B cell (primary cell): ENCODE measurements around the gene SLC12A6. TPM values are rescaled to one million over a fixed set of nuclear protein-coding genes. Genes with fewer than 3 reads are reported as not detected.

Experiments used
- ATAC-seq: fragments of 200-7000 bp; cut with Tn5 transposase; one replicate; pipeline ENCODE4 v1.10.0; 2021; ENCODE audit warnings: low read depth, mild to moderate bottlenecking, moderate number of reproducible peaks, moderate library complexity
- CTCF ChIA-PET: fragments of 350-600 bp; sonication (Branson Sonifier 250); formaldehyde crosslinking; loops from one replicate; lab custom pipeline; 2021; ENCODE audit warnings: antibody characterized with exemption, inconsistent platforms; lab: Charles Lee
- POLR2A ChIA-PET: fragments of 350-600 bp; sonication (Branson Sonifier 250); formaldehyde crosslinking; loops from one replicate; lab custom pipeline; 2021; ENCODE audit warnings: antibody characterized with exemption; lab: Charles Lee
- DNase-seq: peaks from one replicate; pipeline ENCODE4 v3.0.0; 2013
- H2AFZ ChIP-seq: 2 replicates; pipeline ENCODE4 v1.6.1; 2012; ENCODE audit warnings: mild to moderate bottlenecking, low read depth, low read length; ENCODE audit not compliant: insufficient read depth, poor library complexity, severe bottlenecking
- H3K27ac ChIP-seq, 2 donors: 1 replicate in 1 of 2; 2 replicates in 1 of 2; pipeline ENCODE4 v1.5.1; 2012 to 2013; ENCODE audit warnings: low read length in 2 of 2, mild to moderate bottlenecking in 2 of 2, moderate library complexity in 1 of 2
- H3K27me3 ChIP-seq, 4 experiments: fragments of 200-600 bp in 1 of 4; sonication (generic) in 1 of 4; replicated peaks in 1 of 4; 1 replicate in 2 of 4; 2 replicates in 2 of 4; pipeline versions ENCODE4 v1.6.1 to v1.7.0; 2013 to 2016; ENCODE audit warnings: low read length in 3 of 4, mild to moderate bottlenecking in 2 of 4, mixed read lengths in 1 of 4, moderate library complexity in 1 of 4; ENCODE audit not compliant: insufficient read depth in 4 of 4, control insufficient read depth in 3 of 4; ENCODE audit errors: control extremely low read depth in 1 of 4
- H3K36me3 ChIP-seq, 2 experiments: replicated peaks in 1 of 2; 1 replicate in 1 of 2; 2 replicates in 1 of 2; pipeline versions ENCODE4 v1.6.1 to v1.7.1; 2013; ENCODE audit warnings: low read length in 1 of 2; ENCODE audit not compliant: insufficient read depth in 2 of 2, control insufficient read depth in 1 of 2; ENCODE audit errors: control extremely low read depth in 1 of 2, extremely low read depth in 1 of 2
- H3K4me1 ChIP-seq, 2 donors: fragments of 200-600 bp in 1 of 2; sonication (generic) in 1 of 2; 1 replicate in 1 of 2; 2 replicates in 1 of 2; pipeline versions ENCODE4 v1.5.1 to v1.6.1; 2013 to 2017; ENCODE audit warnings: low read length in 2 of 2; ENCODE audit not compliant: control insufficient read depth in 2 of 2, insufficient read depth in 2 of 2
- H3K4me2 ChIP-seq: replicated peaks from 2 replicates; pipeline ENCODE3; 2012; ENCODE audit warnings: mild to moderate bottlenecking, low read depth, low read length; ENCODE audit not compliant: poor library complexity, severe bottlenecking
- H3K4me3 ChIP-seq, 5 experiments: fragments of 200-600 bp in 1 of 5; sonication (generic) in 1 of 5; 1 replicate in 3 of 5; 2 replicates in 2 of 5; pipeline versions ENCODE4 v1.5.1 to v1.7.0; 2011 to 2016; ENCODE audit warnings: low read length in 4 of 5, mild to moderate bottlenecking in 4 of 5, low read depth in 2 of 5, control low read depth in 1 of 5, moderate library complexity in 1 of 5; ENCODE audit not compliant: insufficient read depth in 1 of 5; ENCODE audit errors: control extremely low read depth in 1 of 5, extremely low read depth in 1 of 5
- H3K79me2 ChIP-seq: fragments of 200-600 bp; sonication (generic); one replicate; pipeline ENCODE4 v1.6.0; 2016; ENCODE audit warnings: low read length; ENCODE audit not compliant: control insufficient read depth, insufficient read depth
- H3K9ac ChIP-seq: fragments of 200-600 bp; sonication (generic); 2 replicates; pipeline ENCODE4 v1.6.1; 2017; ENCODE audit warnings: mild to moderate bottlenecking, low read length, moderate library complexity
- H3K9me3 ChIP-seq, 3 donors: one replicate each; pipeline versions ENCODE4 v1.6.1 to v1.7.1; 2013; ENCODE audit warnings: low read length in 2 of 3; ENCODE audit not compliant: control insufficient read depth in 2 of 3, insufficient read depth in 1 of 3; ENCODE audit errors: control extremely low read depth in 1 of 3
- H4K20me1 ChIP-seq: 2 replicates; pipeline ENCODE4 v1.6.0; 2012; ENCODE audit warnings: mild to moderate bottlenecking, low read length; ENCODE audit not compliant: insufficient read depth, control insufficient read depth, poor library complexity, severe bottlenecking
- H3K27ac Mint-ChIP-seq: one replicate; pipeline ENCODE4 v1.8.0; 2021; ENCODE audit warnings: mixed read lengths
- H3K27me3 Mint-ChIP-seq: one replicate; pipeline ENCODE4 v1.8.0; 2021; ENCODE audit warnings: mixed read lengths
- H3K4me1 Mint-ChIP-seq: one replicate; pipeline ENCODE4 v1.8.0; 2021; ENCODE audit warnings: mixed read lengths
- H3K4me3 Mint-ChIP-seq: one replicate; pipeline ENCODE4 v1.8.0; 2021; ENCODE audit warnings: mixed read lengths
- H3K9me3 Mint-ChIP-seq: one replicate; pipeline ENCODE4 v1.8.0; 2022; ENCODE audit warnings: mixed read lengths; ENCODE audit not compliant: insufficient read depth
- EZH2 ChIP-seq: IDR thresholded peaks from 2 replicates; pipeline ENCODE4 v1.6.1; 2012; ENCODE audit warnings: borderline replicate concordance, low read depth, mild to moderate bottlenecking, moderate library complexity, low read length; ENCODE audit not compliant: insufficient read depth, poor library complexity, severe bottlenecking
- WGBS: methylation state at CpG from one replicate; pipeline ENCODE4 v1.1.5; 2013; ENCODE audit warnings: missing lambda C conversion rate; ENCODE audit not compliant: insufficient coverage; 5-methylcytosine and 5-hydroxymethylcytosine counted together
- intact Hi-C: fragments of 100-400 bp; cut with micrococcal nuclease; formaldehyde crosslinking; loops from one replicate; pipeline ENCODE4 v1.10.0; 2022
- polyA plus RNA-seq: library from polyadenylated mRNA; depleted of rRNA; stranded (reverse); fragments of >200 nt; gene quantifications from 2 replicates; pipeline ENCODE4 v1.2.3, GENCODE V29; 2012
- total RNA-seq, 2 donors: library from RNA; stranded (reverse); fragments of 120-200 nt in 1 of 2; gene quantifications; 1 replicate in 1 of 2; 2 replicates in 1 of 2; pipeline versions ENCODE4 v1.2.3 to v1.2.4, GENCODE V29; 2013 to 2022
- TF ChIP-seq, protein P1 (sequence below): fragments of 200-600 bp; IDR thresholded peaks from one replicate; pipeline ENCODE4 v1.8.0; 2022; ENCODE audit warnings: antibody characterized with exemption, mild to moderate bottlenecking

SLC12A6 gene
- total and polyA plus RNA-seq, 2 donors (not counting 1 experiment from before 2014, with no cell fraction given): 75.8 to 141 TPM

- H3K27me3 Mint-ChIP-seq: no peaks in the 10 kb centered on the region
- Histone ChIP-seq H3K79me2 (peaks cover 100% of the 10 kb centered on the region), H2AFZ (no peak overlapping the region), H3K4me1 (peaks cover 67 to 71% of the 10 kb centered on the region in 2 donors), H3K9ac (peak overlapping the region; percentile 24), H3K4me3 (no peak overlapping the region), H3K36me3 (no peaks in the 10 kb centered on the region), H3K27ac (peak overlapping the region; percentile 13 to 93), H3K9me3 (no peaks in the 10 kb centered on the region), H3K4me2 (peak overlapping the region; percentile 45), H4K20me1 (no peaks in the 10 kb centered on the region), H3K27me3 (no peaks in the 10 kb centered on the region)
- TF ChIP-seq, protein P1, sequence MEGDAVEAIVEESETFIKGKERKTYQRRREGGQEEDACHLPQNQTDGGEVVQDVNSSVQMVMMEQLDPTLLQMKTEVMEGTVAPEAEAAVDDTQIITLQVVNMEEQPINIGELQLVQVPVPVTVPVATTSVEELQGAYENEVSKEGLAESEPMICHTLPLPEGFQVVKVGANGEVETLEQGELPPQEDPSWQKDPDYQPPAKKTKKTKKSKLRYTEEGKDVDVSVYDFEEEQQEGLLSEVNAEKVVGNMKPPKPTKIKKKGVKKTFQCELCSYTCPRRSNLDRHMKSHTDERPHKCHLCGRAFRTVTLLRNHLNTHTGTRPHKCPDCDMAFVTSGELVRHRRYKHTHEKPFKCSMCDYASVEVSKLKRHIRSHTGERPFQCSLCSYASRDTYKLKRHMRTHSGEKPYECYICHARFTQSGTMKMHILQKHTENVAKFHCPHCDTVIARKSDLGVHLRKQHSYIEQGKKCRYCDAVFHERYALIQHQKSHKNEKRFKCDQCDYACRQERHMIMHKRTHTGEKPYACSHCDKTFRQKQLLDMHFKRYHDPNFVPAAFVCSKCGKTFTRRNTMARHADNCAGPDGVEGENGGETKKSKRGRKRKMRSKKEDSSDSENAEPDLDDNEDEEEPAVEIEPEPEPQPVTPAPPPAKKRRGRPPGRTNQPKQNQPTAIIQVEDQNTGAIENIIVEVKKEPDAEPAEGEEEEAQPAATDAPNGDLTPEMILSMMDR: no peak
- no peak for TF ChIP-seq EZH2
- peaks cover 73% of the 10 kb centered on the region for H3K4me1 Mint-ChIP-seq
- ChIA-PET POLR2A (interaction anchor here (1.5 kb wide), 1 partner anchor 36 kb away, joined by 4 read pairs; no protein-coding TSS in a partner anchor), CTCF (interaction anchor here (3.0 kb wide), 1 partner anchor 90 kb away, joined by 13 read pairs; no protein-coding TSS in a partner anchor)
- intact Hi-C loops: loop anchor here (10.0 kb wide), 1 partner anchor 653 kb away; the partner anchor contains the start of gene ZNF770
- H3K4me3 Mint-ChIP-seq: peak overlapping the region; percentile 40
- H3K9me3 Mint-ChIP-seq: no peaks in the 10 kb centered on the region
- DNase-seq: no peak
- ATAC-seq: no peak
- H3K27ac Mint-ChIP-seq: peak overlapping the region; percentile 80
- no CpG with 5 or more reads among the region's 2 CpGs for WGBS
These were observed 5.8 kb downstream of the SLC12A6 start for GRCh38 chr15:34331809-34332208.

- peak overlapping the region; percentile 77 for H3K27ac Mint-ChIP-seq
- Histone ChIP-seq H3K4me3 (no peak overlapping the region), H3K27me3 (no peaks in the 10 kb centered on the region), H3K9ac (no peak overlapping the region), H3K79me2 (peaks cover 98% of the 10 kb centered on the region), H3K9me3 (no peaks in the 10 kb centered on the region), H3K27ac (peak overlapping the region in 1 of 2 donors; percentile 87), H4K20me1 (no peaks in the 10 kb centered on the region), H3K4me2 (peak overlapping the region; percentile 70), H3K4me1 (peaks cover 69 to 79% of the 10 kb centered on the region in 2 donors), H3K36me3 (no peaks in the 10 kb centered on the region), H2AFZ (no peak overlapping the region)
- WGBS: 94% methylated on average over 5 of the region's 5 CpGs
- ATAC-seq (no peak), DNase-seq (no peak)
- peaks cover 77% of the 10 kb centered on the region for H3K4me1 Mint-ChIP-seq
- intact Hi-C loops: loop anchor here (10.0 kb wide), 1 partner anchor 655 kb away; the partner anchor contains the start of gene ZNF770
- peak overlapping the region; percentile 24 for H3K4me3 Mint-ChIP-seq
- ChIA-PET CTCF (interaction anchor here (1.3 to 2.8 kb wide), 4 partner anchors 13 to 37 kb away, joined by 3 to 9 read pairs (median 4); partner anchors contain the start of genes LPCAT4, NOP10 and NUTM1), POLR2A (interaction anchor here (0.6 to 2.7 kb wide), 3 partner anchors 7 to 12 kb away, joined by 3 to 15 read pairs (median 11); partner anchors contain the start of genes NOP10 and SLC12A6)
- no peaks in the 10 kb centered on the region for H3K27me3 Mint-ChIP-seq
- H3K9me3 Mint-ChIP-seq: no peaks in the 10 kb centered on the region
- TF ChIP-seq EZH2: no peak
- TF ChIP-seq, protein P1: no peak
These were observed 7.3 kb downstream of the SLC12A6 start for GRCh38 chr15:34330279-34330678.
